Kidney epithelial cell (primary cell): ENCODE measurements around the gene UBAC1. TPM values are rescaled to one million over a fixed set of nuclear protein-coding genes. Genes with fewer than 3 reads are reported as not detected.

Source experiments
- DNase-seq: peaks from one replicate; pipeline ENCODE4 v3.0.0-alpha.2; 2010; ENCODE audit warnings: low read depth
- H3K27me3 ChIP-seq: 2 replicates; pipeline ENCODE4 v1.6.0; 2011; ENCODE audit warnings: low read length; ENCODE audit not compliant: control insufficient read depth, insufficient read depth
- H3K36me3 ChIP-seq: 2 replicates; pipeline ENCODE4 v1.5.1; 2011; ENCODE audit warnings: low read length; ENCODE audit not compliant: control insufficient read depth, insufficient read depth
- H3K4me3 ChIP-seq: 2 replicates; pipeline ENCODE4 v1.5.1; 2011; ENCODE audit warnings: low read depth, mild to moderate bottlenecking, control low read depth, low read length
- total RNA-seq: library from RNA; depleted of rRNA; stranded (reverse); fragments of >200 nt; gene quantifications from 2 replicates; pipeline ENCODE4 v1.2.3, GENCODE V29; 2015
- TF ChIP-seq, protein P1 (sequence below): IDR thresholded peaks from 2 replicates; pipeline ENCODE4 v1.5.1; 2011; ENCODE audit warnings: mild to moderate bottlenecking, moderate library complexity, low read length, control low read depth, inconsistent platforms; ENCODE audit not compliant: insufficient read depth, poor library complexity, severe bottlenecking

UBAC1 gene
- total RNA-seq, 1 donor from 2014 or later = 42.6 TPM

DNA sequence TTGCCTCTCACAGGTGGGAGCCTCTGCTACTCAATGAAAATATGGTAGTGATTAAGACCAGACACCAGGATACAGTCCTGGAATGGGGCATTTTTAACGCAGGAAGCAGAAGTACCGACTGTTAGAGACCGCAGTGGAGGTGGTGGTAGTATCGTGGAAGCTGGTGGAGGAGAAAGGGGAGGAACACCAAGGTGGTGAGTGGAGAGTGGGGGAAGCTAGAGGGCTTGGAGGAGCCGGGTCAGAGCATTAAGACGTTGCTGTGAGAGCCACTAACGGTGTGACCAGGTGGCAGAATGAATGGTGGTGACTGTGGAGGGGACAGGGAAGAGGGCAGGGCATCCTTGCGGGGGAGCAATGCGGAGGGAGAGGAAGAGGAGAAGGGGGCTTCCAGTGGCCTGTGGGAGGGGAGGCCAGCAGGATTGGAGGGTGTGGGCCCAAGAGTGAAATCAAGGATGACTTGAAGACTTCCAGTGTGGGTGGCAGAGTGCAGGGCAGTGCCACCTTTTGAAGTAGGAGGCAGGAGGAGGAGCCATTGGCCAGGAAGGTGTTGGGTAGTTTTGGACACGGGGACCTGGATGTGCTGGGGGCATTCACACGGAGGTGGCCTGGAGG, 1.6 kb upstream of the UBAC1 start:
- peaks cover 2% of the 10 kb centered on the region for H3K27me3 ChIP-seq
- no peak for DNase-seq
- no peak overlapping the region for H3K4me3 ChIP-seq
- TF ChIP-seq, protein P1, sequence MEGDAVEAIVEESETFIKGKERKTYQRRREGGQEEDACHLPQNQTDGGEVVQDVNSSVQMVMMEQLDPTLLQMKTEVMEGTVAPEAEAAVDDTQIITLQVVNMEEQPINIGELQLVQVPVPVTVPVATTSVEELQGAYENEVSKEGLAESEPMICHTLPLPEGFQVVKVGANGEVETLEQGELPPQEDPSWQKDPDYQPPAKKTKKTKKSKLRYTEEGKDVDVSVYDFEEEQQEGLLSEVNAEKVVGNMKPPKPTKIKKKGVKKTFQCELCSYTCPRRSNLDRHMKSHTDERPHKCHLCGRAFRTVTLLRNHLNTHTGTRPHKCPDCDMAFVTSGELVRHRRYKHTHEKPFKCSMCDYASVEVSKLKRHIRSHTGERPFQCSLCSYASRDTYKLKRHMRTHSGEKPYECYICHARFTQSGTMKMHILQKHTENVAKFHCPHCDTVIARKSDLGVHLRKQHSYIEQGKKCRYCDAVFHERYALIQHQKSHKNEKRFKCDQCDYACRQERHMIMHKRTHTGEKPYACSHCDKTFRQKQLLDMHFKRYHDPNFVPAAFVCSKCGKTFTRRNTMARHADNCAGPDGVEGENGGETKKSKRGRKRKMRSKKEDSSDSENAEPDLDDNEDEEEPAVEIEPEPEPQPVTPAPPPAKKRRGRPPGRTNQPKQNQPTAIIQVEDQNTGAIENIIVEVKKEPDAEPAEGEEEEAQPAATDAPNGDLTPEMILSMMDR = no peak
- H3K36me3 ChIP-seq = no peaks in the 10 kb centered on the region

DNA sequence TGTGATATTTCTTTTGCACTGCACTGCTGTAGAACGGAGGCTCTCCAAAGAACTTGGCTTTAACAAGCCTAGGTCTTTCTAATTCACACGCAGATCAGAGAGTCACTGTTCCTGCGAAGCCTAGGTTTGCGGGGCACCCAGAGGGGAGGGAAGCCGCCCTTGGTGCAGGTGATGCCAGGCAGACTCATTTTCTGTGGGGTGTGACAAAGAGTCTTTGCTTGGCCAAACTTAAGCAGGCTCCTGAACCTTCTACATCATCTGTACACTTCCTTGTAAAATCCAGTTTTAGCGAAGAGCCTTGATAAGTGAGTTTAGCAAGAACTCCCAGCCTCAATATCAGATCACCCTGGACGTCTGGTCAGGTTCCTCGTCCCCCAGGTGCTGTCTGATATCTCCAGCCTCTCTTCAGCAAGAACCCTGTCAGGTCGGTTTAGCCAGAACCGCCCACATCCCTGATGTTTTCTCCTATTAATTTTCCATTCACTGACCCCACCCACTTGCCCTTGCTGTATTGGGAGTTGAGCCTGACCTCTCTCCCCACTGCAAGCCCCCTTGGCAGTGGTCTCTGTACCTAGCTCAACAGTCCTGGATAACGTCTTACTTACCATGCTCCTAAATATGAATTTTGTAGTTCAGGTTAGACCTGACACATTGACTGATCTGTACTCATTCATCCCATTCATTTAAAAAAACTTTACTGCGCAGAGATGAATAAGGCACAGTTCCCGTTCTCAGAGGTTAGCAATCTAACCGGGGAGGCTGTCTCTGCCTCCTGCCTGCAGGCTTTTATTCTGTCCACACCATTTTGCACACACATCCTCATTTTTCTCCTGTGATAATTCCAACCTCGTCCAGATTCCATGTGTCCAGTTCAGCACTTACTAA, 880 bp upstream of the UBAC1 start:
- Histone ChIP-seq H3K36me3 (no peaks in the 10 kb centered on the region), H3K4me3 (no peak overlapping the region), H3K27me3 (peaks cover 2% of the 10 kb centered on the region)
- no peak for DNase-seq
- TF ChIP-seq, protein P1 = no peak

DNA sequence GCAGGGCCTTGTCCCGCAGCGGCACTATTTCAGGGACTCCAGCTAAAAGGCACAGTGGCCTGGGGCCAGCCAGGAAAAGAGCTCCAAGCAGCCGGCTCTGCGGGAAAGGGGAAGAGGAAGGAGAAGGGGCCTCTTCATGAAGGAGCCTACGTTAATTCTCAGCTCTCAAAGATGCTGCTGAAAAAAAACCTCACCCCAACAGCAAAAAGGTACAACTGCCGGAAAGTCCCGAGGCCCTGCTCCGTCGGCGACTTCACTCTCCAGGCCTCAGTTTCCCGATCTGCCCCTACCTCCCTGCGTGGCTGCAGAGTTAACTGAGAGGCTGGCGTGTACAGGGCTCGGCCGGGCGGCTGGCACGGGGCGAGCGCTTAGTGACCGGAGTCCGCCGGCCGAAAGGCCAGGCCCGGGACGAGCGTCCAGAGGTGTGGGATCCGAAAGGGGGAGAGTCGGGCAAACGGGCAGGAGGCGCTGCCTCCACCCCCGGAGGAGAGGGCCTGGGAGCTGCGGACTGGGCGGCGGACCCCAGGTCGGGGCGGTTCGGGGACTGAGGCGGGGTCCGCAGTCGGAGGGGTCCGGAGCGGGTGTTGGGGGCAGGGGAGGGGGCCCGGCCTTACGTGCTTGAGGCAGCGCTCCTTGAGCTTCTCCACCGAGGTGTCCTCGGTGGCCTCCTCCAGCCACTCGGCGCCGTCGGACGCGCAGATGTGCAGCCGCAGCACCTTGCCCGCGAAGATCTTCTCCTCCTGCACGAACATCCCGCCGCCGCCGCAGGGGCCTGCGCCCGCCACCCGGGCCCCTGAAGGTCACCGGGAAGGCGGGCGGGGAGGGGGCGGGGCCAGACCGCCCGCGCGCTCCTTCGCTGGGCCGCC, 529 bp downstream of the UBAC1 start:
- no peak for DNase-seq
- no peaks in the 10 kb centered on the region for H3K36me3 ChIP-seq
- TF ChIP-seq, protein P1 = no peak
- peak overlapping the region; percentile 75 for H3K4me3 ChIP-seq
- H3K27me3 ChIP-seq = peaks cover 2% of the 10 kb centered on the region

DNA sequence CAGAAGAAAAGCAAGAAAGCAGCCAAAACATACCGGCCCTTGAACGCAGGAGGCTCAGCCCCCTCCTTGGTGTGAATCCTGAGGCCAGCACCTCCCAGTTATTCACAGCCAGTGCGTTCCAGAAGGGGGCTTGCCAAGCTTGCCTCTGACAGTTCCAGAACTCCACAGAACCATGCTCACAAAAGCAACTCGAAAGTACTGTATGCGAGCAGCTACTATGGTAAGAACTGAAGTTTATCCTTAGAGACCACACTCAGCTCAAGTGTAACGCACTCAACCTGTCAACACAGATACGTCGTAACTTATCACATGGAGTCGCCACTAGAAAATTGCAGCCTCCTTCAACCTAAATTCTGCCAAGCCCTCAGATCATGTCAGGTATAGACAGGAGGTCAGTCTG, 1.4 kb downstream of the UBAC1 start:
- Histone ChIP-seq H3K4me3 (peak overlapping the region; percentile 75), H3K27me3 (peaks cover 2% of the 10 kb centered on the region), H3K36me3 (no peaks in the 10 kb centered on the region)
- no peak for DNase-seq
- TF ChIP-seq, protein P1 = no peak

DNA sequence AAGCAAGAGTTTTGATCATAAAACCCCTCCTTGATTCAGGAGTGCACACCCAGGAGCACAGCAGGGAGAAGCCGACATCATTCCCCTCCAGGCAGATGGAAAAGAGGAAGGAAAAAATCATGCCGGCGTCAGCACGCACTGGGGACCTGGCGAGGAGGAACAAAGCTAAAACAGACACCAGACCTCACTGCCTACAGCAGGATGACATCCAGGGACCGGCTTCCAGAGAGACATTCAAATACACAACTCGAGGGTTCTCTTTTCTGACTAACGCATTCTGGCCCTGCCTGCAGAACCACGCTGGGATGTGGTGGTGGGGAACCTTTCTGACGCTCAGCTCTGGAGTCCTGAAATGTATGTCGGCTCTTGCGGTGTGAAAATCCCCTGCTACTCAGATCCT, 2.7 kb downstream of the UBAC1 start:
- Histone ChIP-seq H3K36me3 (no peaks in the 10 kb centered on the region), H3K27me3 (no peaks in the 10 kb centered on the region), H3K4me3 (no peak overlapping the region)
- DNase-seq = no peak
- TF ChIP-seq, protein P1 = no peak
